HG02943 (cell line): ENCODE data around the gene AMIGO1.

Experiments
- ATAC-seq: cut with Tn5 transposase; IDR thresholded peaks from one replicate; pipeline ENCODE4 v1.9.1; 2021; ENCODE audit warnings: mild to moderate bottlenecking, low read depth, moderate library complexity; ENCODE audit not compliant: unreplicated experiment

The AMIGO1 gene

GRCh38 chr1:109509176-109510134 lies at the start of gene AMIGO1:
Gene AMIGO1 (minus strand): TSS chr1:109509727. CDS start chr1:109508912, 815 bp downstream.
- no peak for ATAC-seq

- no peak for ATAC-seq
Measured at GRCh38 chr1:109557520-109557919, 48.0 kb upstream of the AMIGO1 start.

- no peak for ATAC-seq
Measured at GRCh38 chr1:109556563-109556962, 47.0 kb upstream of the AMIGO1 start.

GRCh38 chr1:109548321-109549267 lies 39.1 kb upstream of the AMIGO1 start, which contains the start of gene GNAI3:
Gene GNAI3 (plus strand): TSS chr1:109548615. CDS start chr1:109548721, 106 bp downstream.
- ATAC-seq = peak; percentile 86

GRCh38 chr1:109547463-109548320 lies 38.2 kb upstream of the AMIGO1 start:
- ATAC-seq = peak; percentile 29

GRCh38 chr1:109546311-109547109 lies 37.0 kb upstream of the AMIGO1 start:
- no peak for ATAC-seq

- no peak for ATAC-seq
Measured at GRCh38 chr1:109543988-109544735, 34.6 kb upstream of the AMIGO1 start.

- ATAC-seq = no peak
Measured at GRCh38 chr1:109543283-109543987, 33.9 kb upstream of the AMIGO1 start.

GRCh38 chr1:109542657-109543056 lies 33.1 kb upstream of the AMIGO1 start:
- ATAC-seq = no peak

- ATAC-seq = no peak
Measured at GRCh38 chr1:109541102-109541501, 31.6 kb upstream of the AMIGO1 start.

GRCh38 chr1:109539676-109540075 lies 30.1 kb upstream of the AMIGO1 start, which contains the start of gene GPR61:
Gene GPR61 (plus strand): TSS chr1:109539872. CDS start chr1:109543023, 3,151 bp downstream.
- no peak for ATAC-seq

- no peak for ATAC-seq
Measured at GRCh38 chr1:109538827-109539555, 29.5 kb upstream of the AMIGO1 start.

GRCh38 chr1:109537450-109538178 lies 28.1 kb upstream of the AMIGO1 start:
- ATAC-seq = no peak

- ATAC-seq = no peak
Measured at GRCh38 chr1:109535971-109536491, 26.5 kb upstream of the AMIGO1 start.

GRCh38 chr1:109535481-109535880 lies 26.0 kb upstream of the AMIGO1 start:
- no peak for ATAC-seq

- no peak for ATAC-seq
Measured at GRCh38 chr1:109534307-109534858, 24.9 kb upstream of the AMIGO1 start.
